MM.1S (cell line): ENCODE measurements around the gene SUSD2.

Source experiments
- DNase-seq: peaks from one replicate; pipeline ENCODE4 v3.0.0-alpha.2; 2015
- H2AFZ ChIP-seq: fragments of 300-600 bp; sonication (generic); 2 replicates; pipeline ENCODE4 v1.6.0; 2016; ENCODE audit warnings: antibody characterized with exemption, low read length
- H3F3A ChIP-seq: fragments of 300-600 bp; sonication (generic); 2 replicates; pipeline ENCODE4 v1.6.1; 2016; ENCODE audit warnings: mild to moderate bottlenecking, antibody characterized with exemption, low read length, moderate library complexity, mixed read lengths; ENCODE audit not compliant: insufficient read depth
- H3K27ac ChIP-seq: fragments of 300-600 bp; sonication (generic); 2 replicates; pipeline ENCODE4 v1.5.1; 2016; ENCODE audit warnings: mild to moderate bottlenecking, low read length
- H3K27me3 ChIP-seq: fragments of 300-600 bp; sonication (generic); replicated peaks from 2 replicates; pipeline ENCODE4 v1.6.0; 2016; ENCODE audit warnings: low read length; ENCODE audit not compliant: insufficient read depth
- H3K36me3 ChIP-seq: fragments of 300-600 bp; sonication (generic); replicated peaks from 2 replicates; pipeline ENCODE4 v1.6.1; 2016; ENCODE audit warnings: mild to moderate bottlenecking, low read length, mixed read lengths; ENCODE audit not compliant: insufficient read depth
- H3K4me1 ChIP-seq: fragments of 300-600 bp; sonication (generic); 2 replicates; pipeline ENCODE4 v1.6.1; 2016; ENCODE audit warnings: low read length, mixed read lengths
- H3K4me2 ChIP-seq: fragments of 300-600 bp; sonication (generic); 2 replicates; pipeline ENCODE4 v1.6.0; 2016; ENCODE audit warnings: low read depth, low read length
- H3K4me3 ChIP-seq: fragments of 300-600 bp; sonication (generic); 2 replicates; pipeline ENCODE4 v1.5.1; 2016; ENCODE audit warnings: low read length, mixed read lengths
- H3K79me2 ChIP-seq: fragments of 300-600 bp; sonication (generic); 2 replicates; pipeline ENCODE4 v1.6.1; 2016; ENCODE audit warnings: mixed run types, low read length, mixed read lengths
- H3K9ac ChIP-seq: fragments of 300-600 bp; sonication (generic); 2 replicates; pipeline ENCODE4 v1.6.1; 2016; ENCODE audit warnings: low read length, mixed read lengths
- H3K9me2 ChIP-seq: fragments of 300-600 bp; sonication (generic); replicated peaks from 2 replicates; pipeline ENCODE4 v1.6.1; 2016; ENCODE audit warnings: mild to moderate bottlenecking, low read length, mixed read lengths; ENCODE audit not compliant: insufficient read depth
- H3K9me3 ChIP-seq: fragments of 300-600 bp; sonication (generic); replicated peaks from 2 replicates; pipeline ENCODE4 v1.6.1; 2016; ENCODE audit warnings: mild to moderate bottlenecking, low read length, mixed read lengths; ENCODE audit not compliant: insufficient read depth
- H4K20me1 ChIP-seq: fragments of 300-600 bp; sonication (generic); 2 replicates; pipeline ENCODE4 v1.6.1; 2016; ENCODE audit warnings: mild to moderate bottlenecking, low read length, moderate library complexity, mixed read lengths; ENCODE audit not compliant: insufficient read depth
- CTCF ChIP-seq: fragments of 300-600 bp; sonication (generic); IDR thresholded peaks from 2 replicates; pipeline ENCODE4 v1.5.1; 2016; ENCODE audit warnings: antibody characterized with exemption, low read length, mixed read lengths
- EZH2 ChIP-seq: fragments of 300-600 bp; sonication (generic); optimal IDR thresholded peaks from 2 replicates; pipeline ENCODE3; 2017; ENCODE audit warnings: low read depth, mild to moderate bottlenecking, antibody characterized with exemption, low read length, mixed read lengths
- EZH2phosphoT487 ChIP-seq: fragments of 300-600 bp; sonication (generic); IDR thresholded peaks from 2 replicates; pipeline ENCODE4 v1.6.1; 2018; ENCODE audit warnings: antibody characterized with exemption, low read length

Gene SUSD2

GRCh38 chr22:24161909-24162308 lies 19.4 kb upstream of the SUSD2 start:
- H3K27me3 ChIP-seq: no peaks in the 10 kb centered on the region
- no peak for TF ChIP-seq CTCF
- no peak for TF ChIP-seq EZH2phosphoT487
- no peak for TF ChIP-seq EZH2
- H2AFZ ChIP-seq: no peak overlapping the region
- H3K36me3 ChIP-seq: no peaks in the 10 kb centered on the region
- H3K9me2 ChIP-seq: no peaks in the 10 kb centered on the region
- no peaks in the 10 kb centered on the region for H4K20me1 ChIP-seq
- H3F3A ChIP-seq: peaks cover 4% of the 10 kb centered on the region; the same call in 1 of the 2 replicates
- peaks cover 43% of the 10 kb centered on the region for H3K79me2 ChIP-seq
- no peak overlapping the region for H3K27ac ChIP-seq
- DNase-seq: no peak
- H3K9ac ChIP-seq: no peak overlapping the region
- H3K4me3 ChIP-seq: no peak overlapping the region
- no peaks in the 10 kb centered on the region for H3K9me3 ChIP-seq
- H3K4me1 ChIP-seq: peaks cover 9% of the 10 kb centered on the region
- no peak overlapping the region for H3K4me2 ChIP-seq

- no peaks in the 10 kb centered on the region for H3K9me2 ChIP-seq
- H3K4me2 ChIP-seq: no peak overlapping the region
- no peaks in the 10 kb centered on the region for H4K20me1 ChIP-seq
- no peaks in the 10 kb centered on the region for H3F3A ChIP-seq
- no peak overlapping the region for H2AFZ ChIP-seq
- H3K9me3 ChIP-seq: no peaks in the 10 kb centered on the region
- no peak for TF ChIP-seq EZH2
- no peak for TF ChIP-seq CTCF
- no peak for TF ChIP-seq EZH2phosphoT487
- H3K4me3 ChIP-seq: no peak overlapping the region
- H3K36me3 ChIP-seq: no peaks in the 10 kb centered on the region
- DNase-seq: no peak
- no peaks in the 10 kb centered on the region for H3K27me3 ChIP-seq
- peaks cover 4% of the 10 kb centered on the region for H3K4me1 ChIP-seq
- H3K27ac ChIP-seq: no peak overlapping the region
- peaks cover 39% of the 10 kb centered on the region for H3K79me2 ChIP-seq
- no peak overlapping the region for H3K9ac ChIP-seq
These were observed 18.9 kb upstream of the SUSD2 start for GRCh38 chr22:24162436-24162835.

- H3K9ac ChIP-seq: no peak overlapping the region
- H3K27me3 ChIP-seq: no peaks in the 10 kb centered on the region
- H3K4me2 ChIP-seq: no peak overlapping the region
- H3K9me3 ChIP-seq: no peaks in the 10 kb centered on the region
- H3K79me2 ChIP-seq: peaks cover 21% of the 10 kb centered on the region
- no peak for DNase-seq
- H2AFZ ChIP-seq: no peak overlapping the region
- no peak overlapping the region for H3K27ac ChIP-seq
- H3K4me3 ChIP-seq: no peak overlapping the region
- no peaks in the 10 kb centered on the region for H4K20me1 ChIP-seq
- H3K9me2 ChIP-seq: no peaks in the 10 kb centered on the region
- H3F3A ChIP-seq: no peaks in the 10 kb centered on the region
- no peaks in the 10 kb centered on the region for H3K4me1 ChIP-seq
- H3K36me3 ChIP-seq: no peaks in the 10 kb centered on the region
- TF ChIP-seq EZH2: no peak
These were observed 17.0 kb upstream of the SUSD2 start for GRCh38 chr22:24164243-24164642.

- no peak overlapping the region for H3K4me2 ChIP-seq
- H3K9me3 ChIP-seq: no peaks in the 10 kb centered on the region
- no peak for TF ChIP-seq CTCF
- no peak for TF ChIP-seq EZH2
- no peak for TF ChIP-seq EZH2phosphoT487
These were observed 16.3 kb upstream of the SUSD2 start for GRCh38 chr22:24164940-24165339.

More at GRCh38 chr22:24164940-24165339, 16.3 kb upstream of the SUSD2 start:
- Histone ChIP-seq H3K79me2 (peaks cover 14% of the 10 kb centered on the region), H3F3A (no peaks in the 10 kb centered on the region), H4K20me1 (no peaks in the 10 kb centered on the region), H2AFZ (no peak overlapping the region), H3K27me3 (no peaks in the 10 kb centered on the region), H3K9me2 (no peaks in the 10 kb centered on the region), H3K36me3 (no peaks in the 10 kb centered on the region), H3K27ac (no peak overlapping the region), H3K4me3 (no peak overlapping the region), H3K4me1 (no peaks in the 10 kb centered on the region), H3K9ac (no peak overlapping the region)
- no peak for DNase-seq
